HepG2 (cell line): Measurements from ENCODE around the gene RERE. TPM values are rescaled to one million over a fixed set of nuclear protein-coding genes. Genes with fewer than 3 reads are reported as not detected.

Source experiments
- BRD4 ChIP-seq: sonication (generic); formaldehyde crosslinking; IDR thresholded peaks from 2 replicates; pipeline ENCODE4 v1.4.0; 2020; ENCODE audit warnings: missing genetic modification reagents
- HMG20B ChIP-seq: conservative IDR thresholded peaks from 2 replicates; pipeline ENCODE4 v1.6.1; 2016; ENCODE audit warnings: missing genetic modification reagents, missing compliant biosample characterization
- IKZF1 ChIP-seq: fragments of 450-650 bp; IDR thresholded peaks from 2 replicates; pipeline ENCODE4 v1.7.1; 2016
- KLF16 ChIP-seq, 2 experiments: sonication (generic) in 1 of 2; formaldehyde crosslinking in 1 of 2; IDR thresholded peaks; 2 replicates each; pipeline versions ENCODE4 v1.6.1 to v1.8.0; 2016 to 2023; ENCODE audit warnings: missing genetic modification reagents in 2 of 2, missing compliant biosample characterization in 1 of 2
- MED8 ChIP-seq: sonication (generic); formaldehyde crosslinking; IDR thresholded peaks from 2 replicates; pipeline ENCODE4 v1.8.1; 2023; ENCODE audit warnings: mild to moderate bottlenecking, missing genetic modification reagents; ENCODE audit not compliant: insufficient replicate concordance
- PHF21A ChIP-seq: sonication (generic); formaldehyde crosslinking; IDR thresholded peaks from 2 replicates; pipeline ENCODE4 v1.5.0; 2020; ENCODE audit warnings: mild to moderate bottlenecking, missing genetic modification reagents
- RAD51 ChIP-seq: fragments of 450-650 bp; IDR thresholded peaks from 2 replicates; pipeline ENCODE4 v1.6.1; 2016; ENCODE audit warnings: borderline replicate concordance
- SALL1 ChIP-seq: sonication (generic); formaldehyde crosslinking; IDR thresholded peaks from 2 replicates; pipeline ENCODE4 v1.8.0; 2022; ENCODE audit warnings: mild to moderate bottlenecking, missing genetic modification reagents
- SMAD3 ChIP-seq: sonication (generic); formaldehyde crosslinking; IDR thresholded peaks from 2 replicates; pipeline ENCODE4 v1.4.0; 2020; ENCODE audit warnings: missing genetic modification reagents
- ZC3H13 ChIP-seq: sonication (generic); formaldehyde crosslinking; IDR thresholded peaks from 2 replicates; pipeline ENCODE4 v1.8.1; 2023; ENCODE audit warnings: mild to moderate bottlenecking, missing genetic modification reagents, moderate library complexity
- ZNF577 ChIP-seq: sonication (generic); formaldehyde crosslinking; IDR thresholded peaks from 2 replicates; pipeline ENCODE4 v1.4.0; 2020; ENCODE audit warnings: mild to moderate bottlenecking, low read depth, missing genetic modification reagents, borderline replicate concordance
- polyA plus RNA-seq, 8 experiments: library from polyadenylated mRNA; depleted of rRNA in 3 of 8; stranded (reverse) in 7 of 8; unstranded in 1 of 8; fragments of >200 nt; fragmentation: Illumina TruSeq in 4 of 8; extraction: Trizol in 4 of 8; gene quantifications; 2 replicates each; pipeline versions ENCODE4 v1.2.1 to v1.2.3, GENCODE V29; 2011 to 2016; ENCODE audit warnings: low read depth in 4 of 8, missing spikeins in 1 of 8, mixed read lengths in 1 of 8; ENCODE audit not compliant: insufficient read depth in 1 of 8
- total RNA-seq, 5 experiments: library from RNA; depleted of rRNA; stranded (reverse); fragments of >200 nt; fragmentation: Illumina TruSeq; extraction: Trizol; gene quantifications; 2 replicates each; pipeline ENCODE4 v1.2.3, GENCODE V29; 2016; ENCODE audit warnings: low read depth in 1 of 5
- TF ChIP-seq, protein P1 (sequence below): sonication (generic); formaldehyde crosslinking; IDR thresholded peaks from 2 replicates; pipeline ENCODE4 v1.5.1; 2020; ENCODE audit warnings: mild to moderate bottlenecking, missing genetic modification reagents, moderate library complexity
- TF ChIP-seq, protein P2 (sequence below): IDR thresholded peaks from 2 replicates; pipeline ENCODE4 v1.6.1; 2016; ENCODE audit warnings: control low read depth
- TF ChIP-seq, protein P3 (sequence below): IDR thresholded peaks from 2 replicates; pipeline ENCODE4 v1.6.1; 2016; ENCODE audit warnings: mild to moderate bottlenecking
- TF ChIP-seq, protein P4 (sequence below): fragments of 450-650 bp; IDR thresholded peaks from 2 replicates; pipeline ENCODE4 v1.6.1; 2017
- TF ChIP-seq, protein P5 (sequence below): sonication (generic); formaldehyde crosslinking; IDR thresholded peaks from 2 replicates; pipeline ENCODE4 v1.5.0; 2020; ENCODE audit warnings: mild to moderate bottlenecking, missing genetic modification reagents

Gene RERE
- total and polyA plus RNA-seq, 2 of the 13 experiments (the other 11 are each of a cell fraction or from before 2014, with no cell fraction given): 18.3 to 21.9 TPM

DNA sequence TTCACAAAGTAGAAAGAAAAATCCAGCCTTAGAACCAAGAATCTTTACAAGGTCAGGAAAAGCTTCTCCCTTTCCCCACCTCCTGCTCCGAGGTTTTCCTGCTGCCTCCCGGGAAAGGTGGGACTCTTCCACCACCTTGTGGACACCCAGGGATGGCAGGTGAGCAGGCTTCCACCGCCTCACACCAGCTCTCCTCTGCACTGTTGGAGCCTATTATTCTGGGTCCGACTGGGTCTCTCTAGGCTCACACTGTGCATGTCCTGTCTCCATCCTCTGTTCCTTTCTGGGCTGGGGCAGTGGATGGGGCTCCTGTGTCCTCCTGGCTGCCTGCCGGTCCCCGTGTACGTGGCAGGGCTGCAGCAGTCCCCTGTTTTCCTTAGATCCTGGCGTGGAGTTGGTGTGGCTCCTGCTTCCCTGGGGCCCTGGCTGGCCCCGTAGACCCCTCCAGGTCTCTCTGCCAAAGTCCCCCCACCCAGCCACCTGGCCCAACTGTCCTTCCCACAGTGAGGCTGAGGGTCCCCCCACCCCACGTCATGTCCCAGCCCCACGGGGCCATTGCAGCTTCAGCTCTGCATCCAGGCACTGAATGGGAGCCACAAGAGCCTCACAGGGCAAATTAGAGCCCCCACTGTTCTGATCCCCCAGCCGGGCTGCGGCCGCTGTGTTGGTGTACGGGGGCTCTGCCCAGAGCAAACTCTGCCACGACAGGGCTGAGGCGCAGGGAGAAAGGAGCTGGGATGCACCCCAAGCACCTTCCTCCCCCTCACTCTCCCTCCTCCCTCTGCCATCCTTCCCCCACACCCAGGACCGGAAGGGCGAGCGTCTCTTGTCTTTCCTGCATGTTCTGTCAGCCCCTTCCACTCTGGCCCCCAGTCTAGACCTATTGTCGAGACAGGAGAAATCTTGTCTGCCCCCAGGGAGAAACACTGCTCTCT, 502.8 kb downstream of the RERE start (continued):
- TF ChIP-seq ZNF577 (CRISPR knock-in tag): no peak
- TF ChIP-seq, protein P1, sequence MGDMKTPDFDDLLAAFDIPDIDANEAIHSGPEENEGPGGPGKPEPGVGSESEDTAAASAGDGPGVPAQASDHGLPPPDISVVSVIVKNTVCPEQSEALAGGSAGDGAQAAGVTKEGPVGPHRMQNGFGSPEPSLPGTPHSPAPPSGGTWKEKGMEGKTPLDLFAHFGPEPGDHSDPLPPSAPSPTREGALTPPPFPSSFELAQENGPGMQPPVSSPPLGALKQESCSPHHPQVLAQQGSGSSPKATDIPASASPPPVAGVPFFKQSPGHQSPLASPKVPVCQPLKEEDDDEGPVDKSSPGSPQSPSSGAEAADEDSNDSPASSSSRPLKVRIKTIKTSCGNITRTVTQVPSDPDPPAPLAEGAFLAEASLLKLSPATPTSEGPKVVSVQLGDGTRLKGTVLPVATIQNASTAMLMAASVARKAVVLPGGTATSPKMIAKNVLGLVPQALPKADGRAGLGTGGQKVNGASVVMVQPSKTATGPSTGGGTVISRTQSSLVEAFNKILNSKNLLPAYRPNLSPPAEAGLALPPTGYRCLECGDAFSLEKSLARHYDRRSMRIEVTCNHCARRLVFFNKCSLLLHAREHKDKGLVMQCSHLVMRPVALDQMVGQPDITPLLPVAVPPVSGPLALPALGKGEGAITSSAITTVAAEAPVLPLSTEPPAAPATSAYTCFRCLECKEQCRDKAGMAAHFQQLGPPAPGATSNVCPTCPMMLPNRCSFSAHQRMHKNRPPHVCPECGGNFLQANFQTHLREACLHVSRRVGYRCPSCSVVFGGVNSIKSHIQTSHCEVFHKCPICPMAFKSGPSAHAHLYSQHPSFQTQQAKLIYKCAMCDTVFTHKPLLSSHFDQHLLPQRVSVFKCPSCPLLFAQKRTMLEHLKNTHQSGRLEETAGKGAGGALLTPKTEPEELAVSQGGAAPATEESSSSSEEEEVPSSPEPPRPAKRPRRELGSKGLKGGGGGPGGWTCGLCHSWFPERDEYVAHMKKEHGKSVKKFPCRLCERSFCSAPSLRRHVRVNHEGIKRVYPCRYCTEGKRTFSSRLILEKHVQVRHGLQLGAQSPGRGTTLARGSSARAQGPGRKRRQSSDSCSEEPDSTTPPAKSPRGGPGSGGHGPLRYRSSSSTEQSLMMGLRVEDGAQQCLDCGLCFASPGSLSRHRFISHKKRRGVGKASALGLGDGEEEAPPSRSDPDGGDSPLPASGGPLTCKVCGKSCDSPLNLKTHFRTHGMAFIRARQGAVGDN (CRISPR knock-in tag): peak; percentile 72
- TF ChIP-seq RAD51: no peak
- peak; percentile 65; the same call in 1 of the 2 replicates for TF ChIP-seq SMAD3 (CRISPR knock-in tag)
- TF ChIP-seq HMG20B: no peak
- TF ChIP-seq SALL1 (CRISPR knock-in tag): peak; percentile 51
- TF ChIP-seq, protein P2, sequence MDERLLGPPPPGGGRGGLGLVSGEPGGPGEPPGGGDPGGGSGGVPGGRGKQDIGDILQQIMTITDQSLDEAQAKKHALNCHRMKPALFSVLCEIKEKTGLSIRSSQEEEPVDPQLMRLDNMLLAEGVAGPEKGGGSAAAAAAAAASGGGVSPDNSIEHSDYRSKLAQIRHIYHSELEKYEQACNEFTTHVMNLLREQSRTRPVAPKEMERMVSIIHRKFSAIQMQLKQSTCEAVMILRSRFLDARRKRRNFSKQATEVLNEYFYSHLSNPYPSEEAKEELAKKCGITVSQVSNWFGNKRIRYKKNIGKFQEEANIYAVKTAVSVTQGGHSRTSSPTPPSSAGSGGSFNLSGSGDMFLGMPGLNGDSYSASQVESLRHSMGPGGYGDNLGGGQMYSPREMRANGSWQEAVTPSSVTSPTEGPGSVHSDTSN (CRISPR knock-in tag): no peak
- TF ChIP-seq, protein P3, sequence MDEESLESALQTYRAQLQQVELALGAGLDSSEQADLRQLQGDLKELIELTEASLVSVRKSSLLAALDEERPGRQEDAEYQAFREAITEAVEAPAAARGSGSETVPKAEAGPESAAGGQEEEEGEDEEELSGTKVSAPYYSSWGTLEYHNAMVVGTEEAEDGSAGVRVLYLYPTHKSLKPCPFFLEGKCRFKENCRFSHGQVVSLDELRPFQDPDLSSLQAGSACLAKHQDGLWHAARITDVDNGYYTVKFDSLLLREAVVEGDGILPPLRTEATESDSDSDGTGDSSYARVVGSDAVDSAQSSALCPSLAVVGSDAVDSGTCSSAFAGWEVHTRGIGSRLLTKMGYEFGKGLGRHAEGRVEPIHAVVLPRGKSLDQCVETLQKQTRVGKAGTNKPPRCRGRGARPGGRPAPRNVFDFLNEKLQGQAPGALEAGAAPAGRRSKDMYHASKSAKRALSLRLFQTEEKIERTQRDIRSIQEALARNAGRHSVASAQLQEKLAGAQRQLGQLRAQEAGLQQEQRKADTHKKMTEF: peak; percentile 52; the same call in 1 of the 2 replicates
- TF ChIP-seq ZC3H13 (CRISPR knock-in tag): no peak
- no peak for TF ChIP-seq IKZF1
- TF ChIP-seq, protein P4, sequence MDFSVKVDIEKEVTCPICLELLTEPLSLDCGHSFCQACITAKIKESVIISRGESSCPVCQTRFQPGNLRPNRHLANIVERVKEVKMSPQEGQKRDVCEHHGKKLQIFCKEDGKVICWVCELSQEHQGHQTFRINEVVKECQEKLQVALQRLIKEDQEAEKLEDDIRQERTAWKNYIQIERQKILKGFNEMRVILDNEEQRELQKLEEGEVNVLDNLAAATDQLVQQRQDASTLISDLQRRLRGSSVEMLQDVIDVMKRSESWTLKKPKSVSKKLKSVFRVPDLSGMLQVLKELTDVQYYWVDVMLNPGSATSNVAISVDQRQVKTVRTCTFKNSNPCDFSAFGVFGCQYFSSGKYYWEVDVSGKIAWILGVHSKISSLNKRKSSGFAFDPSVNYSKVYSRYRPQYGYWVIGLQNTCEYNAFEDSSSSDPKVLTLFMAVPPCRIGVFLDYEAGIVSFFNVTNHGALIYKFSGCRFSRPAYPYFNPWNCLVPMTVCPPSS: no peak
- TF ChIP-seq BRD4: no peak
- peak in 1 of 2 experiments; percentile 62; a peak in 1 of 4 replicates for TF ChIP-seq KLF16 (CRISPR knock-in tag; IDR thresholded peaks at IDR 0.05)
- TF ChIP-seq PHF21A (CRISPR knock-in tag): peak; percentile 21; the same call in 1 of the 2 replicates
- TF ChIP-seq MED8 (CRISPR knock-in tag): no peak
- TF ChIP-seq, protein P5, sequence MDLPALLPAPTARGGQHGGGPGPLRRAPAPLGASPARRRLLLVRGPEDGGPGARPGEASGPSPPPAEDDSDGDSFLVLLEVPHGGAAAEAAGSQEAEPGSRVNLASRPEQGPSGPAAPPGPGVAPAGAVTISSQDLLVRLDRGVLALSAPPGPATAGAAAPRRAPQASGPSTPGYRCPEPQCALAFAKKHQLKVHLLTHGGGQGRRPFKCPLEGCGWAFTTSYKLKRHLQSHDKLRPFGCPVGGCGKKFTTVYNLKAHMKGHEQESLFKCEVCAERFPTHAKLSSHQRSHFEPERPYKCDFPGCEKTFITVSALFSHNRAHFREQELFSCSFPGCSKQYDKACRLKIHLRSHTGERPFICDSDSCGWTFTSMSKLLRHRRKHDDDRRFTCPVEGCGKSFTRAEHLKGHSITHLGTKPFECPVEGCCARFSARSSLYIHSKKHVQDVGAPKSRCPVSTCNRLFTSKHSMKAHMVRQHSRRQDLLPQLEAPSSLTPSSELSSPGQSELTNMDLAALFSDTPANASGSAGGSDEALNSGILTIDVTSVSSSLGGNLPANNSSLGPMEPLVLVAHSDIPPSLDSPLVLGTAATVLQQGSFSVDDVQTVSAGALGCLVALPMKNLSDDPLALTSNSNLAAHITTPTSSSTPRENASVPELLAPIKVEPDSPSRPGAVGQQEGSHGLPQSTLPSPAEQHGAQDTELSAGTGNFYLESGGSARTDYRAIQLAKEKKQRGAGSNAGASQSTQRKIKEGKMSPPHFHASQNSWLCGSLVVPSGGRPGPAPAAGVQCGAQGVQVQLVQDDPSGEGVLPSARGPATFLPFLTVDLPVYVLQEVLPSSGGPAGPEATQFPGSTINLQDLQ (CRISPR knock-in tag): no peak
